ENCODE results near the gene LMF2. TPM values are rescaled to one million over a fixed set of nuclear protein-coding genes. Genes with fewer than 3 reads are reported as not detected.
"Not testable (repeated sequence)": the region's sequence is repeated elsewhere in the genome, so short reads cannot be mapped to it uniquely, and the experiment has no call there.

LMF2 gene
- polyA plus RNA-seq, 1 donor from 2014 or later, result 26.4 TPM

GRCh38 chr22:50522806-50523438 lies 15.4 kb upstream of the LMF2 start:
- no peaks in the 10 kb centered on the region for H3K27me3 Mint-ChIP-seq
- H3K27ac Mint-ChIP-seq, result peak overlapping the region in 2 of 3 donors; percentile 10 to 53
- no peaks in the 10 kb centered on the region for H3K9me3 Mint-ChIP-seq
- no peaks in the 10 kb centered on the region for H3K36me3 Mint-ChIP-seq
- H3K4me1 Mint-ChIP-seq, result peaks cover 11 to 16% (median 13%) of the 10 kb centered on the region in 3 donors
- H3K4me3 Mint-ChIP-seq, result peak overlapping the region in 3 of 4 donors; percentile 60 to 70 (median 68)

GRCh38 chr22:50522208-50522805 lies 14.8 kb upstream of the LMF2 start:
- Mint-ChIP-seq H3K27ac (peak overlapping the region in 2 of 3 donors; percentile 53 to 73), H3K27me3 (no peaks in the 10 kb centered on the region), H3K4me1 (peaks cover 7 to 10% (median 9%) of the 10 kb centered on the region in 3 donors), H3K36me3 (no peaks in the 10 kb centered on the region), H3K4me3 (no peak overlapping the region), H3K9me3 (no peaks in the 10 kb centered on the region)

- Mint-ChIP-seq H3K27ac (peak overlapping the region in 1 of 3 donors; percentile 73), H3K4me1 (peaks cover 5 to 6% (median 5%) of the 10 kb centered on the region in 3 donors), H3K27me3 (no peaks in the 10 kb centered on the region), H3K4me3 (peak overlapping the region in 1 of 4 donors; percentile 5), H3K36me3 (no peaks in the 10 kb centered on the region), H3K9me3 (no peaks in the 10 kb centered on the region)
These were observed 14.2 kb upstream of the LMF2 start for GRCh38 chr22:50521710-50522109.

GRCh38 chr22:50520826-50521453 lies 13.4 kb upstream of the LMF2 start:
- no peaks in the 10 kb centered on the region for H3K27me3 Mint-ChIP-seq
- H3K27ac Mint-ChIP-seq, result no peak overlapping the region
- H3K36me3 Mint-ChIP-seq, result no peaks in the 10 kb centered on the region
- no peaks in the 10 kb centered on the region for H3K9me3 Mint-ChIP-seq
- H3K4me1 Mint-ChIP-seq, result peaks cover 4 to 6% (median 5%) of the 10 kb centered on the region in 3 donors
- no peak overlapping the region for H3K4me3 Mint-ChIP-seq

GRCh38 chr22:50520184-50520583 lies 12.7 kb upstream of the LMF2 start:
- not testable (repeated sequence) for H3K9me3 Mint-ChIP-seq, H3K4me3 Mint-ChIP-seq, H3K4me1 Mint-ChIP-seq, H3K27me3 Mint-ChIP-seq, H3K36me3 Mint-ChIP-seq
- H3K27ac Mint-ChIP-seq, result peak overlapping the region in 1 of 3 donors; percentile 39

- Mint-ChIP-seq H3K27me3 (no peaks in the 10 kb centered on the region), H3K4me3 (no peak overlapping the region), H3K9me3 (no peaks in the 10 kb centered on the region), H3K4me1 (peaks cover 0 to 4% (median 3%) of the 10 kb centered on the region in 3 donors), H3K27ac (no peak overlapping the region), H3K36me3 (no peaks in the 10 kb centered on the region)
These were observed 11.6 kb upstream of the LMF2 start for GRCh38 chr22:50519151-50519550.

GRCh38 chr22:50518606-50519005 lies 11.1 kb upstream of the LMF2 start:
- no peaks in the 10 kb centered on the region for H3K36me3 Mint-ChIP-seq
- no peaks in the 10 kb centered on the region for H3K9me3 Mint-ChIP-seq
- H3K4me3 Mint-ChIP-seq, result no peak overlapping the region
- H3K4me1 Mint-ChIP-seq, result peaks cover 0 to 5% (median 3%) of the 10 kb centered on the region in 3 donors
- H3K27ac Mint-ChIP-seq, result no peak overlapping the region
- no peaks in the 10 kb centered on the region for H3K27me3 Mint-ChIP-seq

- Mint-ChIP-seq H3K27ac (no peak overlapping the region), H3K27me3 (no peaks in the 10 kb centered on the region), H3K9me3 (no peaks in the 10 kb centered on the region), H3K4me3 (no peak overlapping the region), H3K36me3 (no peaks in the 10 kb centered on the region), H3K4me1 (peaks cover 0 to 5% (median 3%) of the 10 kb centered on the region in 3 donors)
These were observed 10.2 kb upstream of the LMF2 start for GRCh38 chr22:50517495-50518260.

- H3K9me3 Mint-ChIP-seq, result no peaks in the 10 kb centered on the region
- no peaks in the 10 kb centered on the region for H3K27me3 Mint-ChIP-seq
- no peaks in the 10 kb centered on the region for H3K36me3 Mint-ChIP-seq
- H3K4me3 Mint-ChIP-seq, result no peak overlapping the region
- H3K4me1 Mint-ChIP-seq, result peaks cover 0 to 5% (median 3%) of the 10 kb centered on the region in 3 donors
- no peak overlapping the region for H3K27ac Mint-ChIP-seq
These were observed 9.4 kb upstream of the LMF2 start for GRCh38 chr22:50516891-50517290.

- no peaks in the 10 kb centered on the region for H3K9me3 Mint-ChIP-seq
- no peaks in the 10 kb centered on the region for H3K36me3 Mint-ChIP-seq
- no peak overlapping the region for H3K4me3 Mint-ChIP-seq
- H3K4me1 Mint-ChIP-seq, result peaks cover 0 to 5% (median 3%) of the 10 kb centered on the region in 3 donors
- H3K27ac Mint-ChIP-seq, result peak overlapping the region in 1 of 3 donors; percentile 42
- no peaks in the 10 kb centered on the region for H3K27me3 Mint-ChIP-seq
These were observed 8.6 kb upstream of the LMF2 start for GRCh38 chr22:50516068-50516467.

- peaks cover 9 to 14% (median 11%) of the 10 kb centered on the region in 3 donors for H3K4me1 Mint-ChIP-seq
- peak overlapping the region in 2 of 3 donors; percentile 16 to 46 for H3K27ac Mint-ChIP-seq
- H3K4me3 Mint-ChIP-seq, result no peak overlapping the region
- no peaks in the 10 kb centered on the region for H3K36me3 Mint-ChIP-seq
- no peaks in the 10 kb centered on the region for H3K27me3 Mint-ChIP-seq
- no peaks in the 10 kb centered on the region for H3K9me3 Mint-ChIP-seq
These were observed 5.7 kb upstream of the LMF2 start for GRCh38 chr22:50513175-50513574.

GRCh38 chr22:50508897-50509296 lies 1.4 kb upstream of the LMF2 start:
- H3K4me3 Mint-ChIP-seq, result peak overlapping the region; percentile 90 to 99 (median 95)
- H3K27ac Mint-ChIP-seq, result peak overlapping the region; percentile 84 to 98 (median 97)
- H3K27me3 Mint-ChIP-seq, result no peaks in the 10 kb centered on the region
- H3K4me1 Mint-ChIP-seq, result peaks cover 9 to 14% (median 11%) of the 10 kb centered on the region in 3 donors
- H3K36me3 Mint-ChIP-seq, result no peaks in the 10 kb centered on the region
- no peaks in the 10 kb centered on the region for H3K9me3 Mint-ChIP-seq

GRCh38 chr22:50507991-50508884 lies 736 bp upstream of the LMF2 start, which contains the start of gene NCAPH2:
TSS of gene NCAPH2 (plus strand) at chr22:50508224. CDS start at chr22:50508338, 114 bp downstream.
- H3K36me3 Mint-ChIP-seq, result no peaks in the 10 kb centered on the region
- H3K27me3 Mint-ChIP-seq, result no peaks in the 10 kb centered on the region
- peak within 1 kb of the TSS; percentile 94 to 98 (median 97) for H3K27ac Mint-ChIP-seq
- H3K4me1 Mint-ChIP-seq, result peaks cover 9 to 14% (median 10%) of the 10 kb centered on the region in 3 donors
- H3K9me3 Mint-ChIP-seq, result no peaks in the 10 kb centered on the region
- peak within 1 kb of the TSS; percentile 94 to 99 (median 96) for H3K4me3 Mint-ChIP-seq
